Stimulated activated CD4-positive, alpha-beta T cell treated with anti-CD3 and anti-CD28 coated beads, Interleukin-4, amount 100 ng/mL, for 1 hour (primary cell): ENCODE results near the gene LILRB4.
"Not testable (repeated sequence)": the region's sequence is repeated elsewhere in the genome, so short reads cannot be mapped to it uniquely, and the experiment has no call there.

ENCODE experiments used
- DNase-seq: peaks from one replicate; pipeline ENCODE4 v3.0.0-alpha.2; 2020

Gene LILRB4

GRCh38 chr19:54696766-54697165 is 34.0 kb downstream of the LILRB4 start:
- no peak for DNase-seq

GRCh38 chr19:54697716-54698115 is 34.9 kb downstream of the LILRB4 start:
- DNase-seq = not testable (repeated sequence)

GRCh38 chr19:54704928-54705327 is 42.1 kb downstream of the LILRB4 start:
- no peak for DNase-seq

DNA sequence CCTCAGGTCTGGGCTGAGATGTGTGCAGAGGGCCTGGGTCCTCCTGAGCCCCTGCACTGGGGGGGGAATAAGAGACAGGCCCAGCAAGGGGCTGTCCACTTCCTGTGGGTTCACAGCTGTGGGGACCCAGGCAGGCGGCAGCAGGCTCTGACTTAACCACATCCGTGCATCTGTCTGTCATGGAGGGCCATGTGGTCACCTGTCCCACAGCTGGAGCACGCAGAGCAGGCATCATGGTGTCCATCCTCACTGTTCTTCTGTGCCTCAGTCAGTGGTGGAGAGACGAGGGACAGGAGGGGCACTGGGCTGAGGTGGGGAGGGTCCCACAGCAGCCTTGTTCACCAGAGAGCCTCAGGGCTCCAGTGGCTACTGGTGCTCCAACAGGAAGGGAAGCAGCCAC is 45.2 kb downstream of the LILRB4 start:
- DNase-seq = no peak

GRCh38 chr19:54708781-54709180 is 46.0 kb downstream of the LILRB4 start:
- no peak for DNase-seq

DNA sequence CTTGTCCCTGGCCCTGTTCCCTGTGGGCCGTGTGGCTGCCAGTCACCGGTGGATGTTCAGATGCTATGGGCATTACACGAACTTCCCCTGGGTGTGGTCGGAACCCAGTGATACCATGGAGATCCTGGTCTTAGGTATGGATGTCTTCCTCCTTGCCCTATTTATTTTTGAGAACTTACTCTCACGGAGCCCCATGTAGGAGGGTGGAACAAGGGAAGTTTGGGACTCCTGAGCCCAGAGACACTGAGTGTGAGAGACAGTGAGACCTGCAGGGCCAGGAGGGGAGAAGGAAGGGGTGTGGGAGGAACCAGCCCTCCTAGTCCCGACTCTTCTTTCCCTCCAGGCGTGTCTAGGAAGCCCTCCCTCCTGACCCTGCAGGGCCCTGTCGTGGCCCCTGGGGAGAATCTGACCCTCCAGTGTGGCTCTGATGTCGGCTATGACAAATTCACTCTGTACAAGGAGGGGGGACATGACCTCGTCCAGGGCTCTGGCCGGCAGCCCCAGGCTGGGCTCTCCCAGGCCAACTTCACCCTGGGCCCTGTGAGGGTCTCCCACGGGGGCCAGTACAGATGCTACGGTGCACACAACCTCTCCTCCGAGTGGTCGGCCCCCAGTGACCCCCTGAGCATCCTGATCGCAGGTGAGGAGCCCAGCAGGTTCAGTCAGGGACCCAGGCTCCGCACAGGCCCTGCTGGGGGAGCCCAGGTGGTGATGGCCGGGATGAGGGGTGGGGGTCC is 46.6 kb downstream of the LILRB4 start:
- no peak for DNase-seq

- DNase-seq = not testable (repeated sequence)
These were observed 47.2 kb downstream of the LILRB4 start for GRCh38 chr19:54709956-54710355.
